ENCODE data around the gene ASAP2.

GRCh38 chr2:9208875-9209274 is 2.3 kb downstream of the ASAP2 start:
- no peak for TF ChIP-seq CTCF (IDR thresholded peaks at IDR 0.05)
- TF ChIP-seq POLR2A (IDR thresholded peaks at IDR 0.05): no peak
- no peak for TF ChIP-seq EP300 (IDR thresholded peaks at IDR 0.05)

Measured in tibial nerve (tissue), 4 donors.